Measurements from ENCODE around the gene CDK5RAP2. TPM values are rescaled to one million over a fixed set of nuclear protein-coding genes. Genes with fewer than 3 reads are reported as not detected.

Gene CDK5RAP2
- total and polyA plus RNA-seq, 9 of the 15 experiments (the other 6 are each of a cell fraction or from before 2014, with no cell fraction given): 19.9 to 68.8 (median 42.2) TPM

- TF ChIP-seq FOXK2 (conservative IDR thresholded peaks at IDR 0.05 in 1 of 2, IDR thresholded peaks at IDR 0.05 in 1 of 2; ENCODE audit: low read depth in 2 of 2) (peak in 1 of 2 experiments; percentile 57; a peak in 2 of 4 replicates), ZBTB7A (IDR thresholded peaks at IDR 0.05; ENCODE audit: borderline replicate concordance, control insufficient read depth, low read depth, low read length) (no peak), ZNF140 (CRISPR knock-in tag; IDR thresholded peaks at IDR 0.05) (peak; percentile 78), MIER1 (IDR thresholded peaks at IDR 0.05; ENCODE audit: low read depth) (0 out of 2 replicates have a peak, but pooled peaks have one; percentile 21), EWSR1 (IDR thresholded peaks at IDR 0.05; ENCODE audit: borderline replicate concordance, low read depth, partially characterized antibody) (no peak), ZBTB5 (IDR thresholded peaks at IDR 0.05) (no peak), CHAMP1 (IDR thresholded peaks at IDR 0.05) (no peak), ZNF764 (CRISPR knock-in tag; IDR thresholded peaks at IDR 0.05; ENCODE audit: low read depth) (no peak), ETS1 (conservative IDR thresholded peaks at IDR 0.05; ENCODE audit: control insufficient read depth, low read depth, low read length) (peak; percentile 95), RNF219 (CRISPR knock-in tag; IDR thresholded peaks at IDR 0.05) (no peak), RCOR1 (IDR thresholded peaks at IDR 0.05; ENCODE audit: borderline replicate concordance in 1 of 2, low read depth in 2 of 2, low read length in 2 of 2) (no peak), ZNF197 (CRISPR knock-in tag; IDR thresholded peaks at IDR 0.05; ENCODE audit: low read depth) (peak; percentile 98)
These were observed at the start of gene CDK5RAP2 (continued) for GRCh38 chr9:120580051-120580896.

Measured in K562 (cell line).